H1 (cell line): ENCODE measurements around the gene TMUB1. TPM values are rescaled to one million over a fixed set of nuclear protein-coding genes. Genes with fewer than 3 reads are reported as not detected.

Source experiments
- CTCF ChIA-PET: fragments of 300-600 bp; sonication (Branson Sonifier 250); formaldehyde crosslinking; loops from one replicate; lab custom pipeline; 2021; ENCODE audit not compliant: partially characterized antibody; lab: Charles Lee
- POLR2A ChIA-PET: fragments of 300-600 bp; sonication (Branson Sonifier 250); formaldehyde crosslinking; loops from one replicate; lab custom pipeline; 2021; ENCODE audit warnings: inconsistent platforms; ENCODE audit not compliant: partially characterized antibody; lab: Charles Lee
- DNase-seq, 2 experiments: peaks; one replicate each; pipeline versions ENCODE4 v3.0.0 to v3.0.0-alpha.2; 2010 to 2022; ENCODE audit warnings: low spot score in 2 of 2, low read depth in 1 of 2, mixed read lengths in 1 of 2
- FAIRE-seq: peaks from 2 replicates; lab custom pipeline; 2011; peaks lifted over from hg19 to GRCh38; lab: Jason Lieb, UNC
- H2AFZ ChIP-seq: 2 replicates; pipeline ENCODE4 v1.8.1; 2012; ENCODE audit warnings: low read length, inconsistent platforms
- H2AK5ac ChIP-seq: 2 replicates; pipeline ENCODE4 v1.6.1; 2013; ENCODE audit warnings: low read depth, low read length
- H2BK120ac ChIP-seq: replicated peaks from 2 replicates; pipeline ENCODE3; 2013; ENCODE audit warnings: low read depth, low read length, inconsistent platforms
- H2BK12ac ChIP-seq: 2 replicates; pipeline ENCODE4 v1.6.1; 2013; ENCODE audit warnings: low read depth, low read length
- H2BK15ac ChIP-seq: 2 replicates; pipeline ENCODE4 v1.6.1; 2013; ENCODE audit warnings: low read length
- H2BK20ac ChIP-seq: 2 replicates; pipeline ENCODE4 v1.6.1; 2013; ENCODE audit warnings: low read length
- H2BK5ac ChIP-seq: 2 replicates; pipeline ENCODE4 v1.6.1; 2013; ENCODE audit warnings: low read depth, low read length
- H3K14ac ChIP-seq: 2 replicates; pipeline ENCODE4 v1.6.1; 2013; ENCODE audit warnings: inconsistent platforms; ENCODE audit not compliant: insufficient read length
- H3K18ac ChIP-seq: 2 replicates; pipeline ENCODE4 v1.6.1; 2013; ENCODE audit warnings: low read length; ENCODE audit errors: extremely low read depth
- H3K23ac ChIP-seq: 2 replicates; pipeline ENCODE4 v1.6.1; 2013; ENCODE audit warnings: inconsistent platforms; ENCODE audit not compliant: insufficient read length
- H3K23me2 ChIP-seq: 2 replicates; pipeline ENCODE4 v1.6.1; 2013; ENCODE audit warnings: low read depth, low read length
- H3K27ac ChIP-seq: 2 replicates; pipeline ENCODE4 v1.6.1; 2011; ENCODE audit warnings: low read depth, low read length, inconsistent platforms
- H3K27me3 ChIP-seq, 4 experiments: replicated peaks in 1 of 4; 1 replicate in 1 of 4; 2 replicates in 3 of 4; pipeline versions ENCODE4 v1.6.1 to v1.8.1; 2011 to 2013; ENCODE audit warnings: low read length in 3 of 4, mild to moderate bottlenecking in 3 of 4, inconsistent platforms in 2 of 4, mixed read lengths in 2 of 4, moderate library complexity in 1 of 4; ENCODE audit not compliant: control insufficient read depth in 3 of 4, insufficient read depth in 3 of 4; ENCODE audit errors: extremely low read depth in 1 of 4
- H3K36me3 ChIP-seq, 4 experiments: 2 replicates each; pipeline versions ENCODE4 v1.6.1 to v1.8.1; 2011 to 2013; ENCODE audit warnings: mild to moderate bottlenecking in 4 of 4, low read length in 3 of 4, moderate library complexity in 2 of 4, control low read depth in 1 of 4, inconsistent platforms in 1 of 4; ENCODE audit not compliant: insufficient read depth in 4 of 4, control insufficient read depth in 2 of 4
- H3K4ac ChIP-seq: replicated peaks from 2 replicates; pipeline ENCODE3; 2013; ENCODE audit warnings: low read length, low read depth, mixed read lengths, inconsistent platforms; ENCODE audit not compliant: insufficient read length
- H3K4me1 ChIP-seq, 4 experiments: replicated peaks in 1 of 4; 1 replicate in 1 of 4; 2 replicates in 3 of 4; pipeline versions ENCODE4 v1.6.1 to v1.8.1; 2011 to 2013; ENCODE audit warnings: low read length in 3 of 4, inconsistent platforms in 2 of 4, mixed read lengths in 1 of 4; ENCODE audit not compliant: insufficient read depth in 4 of 4, control insufficient read depth in 3 of 4
- H3K4me2 ChIP-seq, 2 experiments: 2 replicates each; pipeline versions ENCODE4 v1.6.1 to v1.8.1; 2011 to 2013; ENCODE audit warnings: low read depth in 2 of 2, low read length in 2 of 2, control low read depth in 1 of 2, inconsistent platforms in 1 of 2, mild to moderate bottlenecking in 1 of 2; ENCODE audit not compliant: insufficient read depth in 1 of 2
- H3K4me3 ChIP-seq, 4 experiments: fragments of 200-600, 300-600 bp in 1 of 4; sonication (generic), shearing (Covaris generic), sonication (Bioruptor Twin) in 1 of 4; 2 replicates each; pipeline versions ENCODE4 v1.5.1 to v1.8.1; 2011 to 2016; ENCODE audit warnings: low read length in 4 of 4, low read depth in 3 of 4, control low read depth in 2 of 4, inconsistent platforms in 2 of 4, mild to moderate bottlenecking in 2 of 4, mixed read lengths in 1 of 4, moderate library complexity in 1 of 4; ENCODE audit not compliant: insufficient read depth in 2 of 4; ENCODE audit errors: extremely low read depth in 1 of 4
- H3K56ac ChIP-seq: replicated peaks from 2 replicates; pipeline ENCODE3; 2013; ENCODE audit warnings: low read depth, mild to moderate bottlenecking, mixed read lengths, low read length, inconsistent platforms; ENCODE audit not compliant: insufficient read length
- H3K79me1 ChIP-seq: 2 replicates; pipeline ENCODE4 v1.6.1; 2013; ENCODE audit warnings: low read depth, low read length, control low read depth
- H3K79me2 ChIP-seq, 2 experiments: 2 replicates each; pipeline versions ENCODE4 v1.6.1 to v1.8.1; 2012 to 2013; ENCODE audit warnings: low read length in 2 of 2, mild to moderate bottlenecking in 2 of 2, inconsistent platforms in 1 of 2; ENCODE audit not compliant: insufficient read depth in 2 of 2, control insufficient read depth in 1 of 2
- H3K9ac ChIP-seq, 4 experiments: replicated peaks in 1 of 4; 1 replicate in 1 of 4; 2 replicates in 3 of 4; pipeline versions ENCODE4 v1.6.1 to v1.8.1; 2011 to 2013; ENCODE audit warnings: low read depth in 3 of 4, low read length in 3 of 4, control low read depth in 2 of 4, mild to moderate bottlenecking in 2 of 4, moderate library complexity in 2 of 4, inconsistent platforms in 1 of 4; ENCODE audit errors: extremely low read depth in 1 of 4
- H3K9me3 ChIP-seq, 2 experiments: 2 replicates each; pipeline versions ENCODE4 v1.6.1 to v1.8.1; 2012 to 2013; ENCODE audit warnings: mild to moderate bottlenecking in 2 of 2, moderate library complexity in 2 of 2, control low read depth in 1 of 2, inconsistent platforms in 1 of 2, low read depth in 1 of 2, low read length in 1 of 2, mixed read lengths in 1 of 2; ENCODE audit not compliant: insufficient read depth in 2 of 2
- H4K20me1 ChIP-seq, 2 experiments: replicated peaks in 1 of 2; 2 replicates each; pipeline versions ENCODE3 to v1.8.1; 2011 to 2013; ENCODE audit warnings: inconsistent platforms in 2 of 2, low read length in 2 of 2, mild to moderate bottlenecking in 1 of 2; ENCODE audit not compliant: insufficient read depth in 2 of 2, control insufficient read depth in 1 of 2
- H4K5ac ChIP-seq: 2 replicates; pipeline ENCODE4 v1.6.1; 2013; ENCODE audit warnings: low read length, low read depth, mixed read lengths, inconsistent platforms; ENCODE audit not compliant: insufficient read length
- H4K8ac ChIP-seq: 2 replicates; pipeline ENCODE4 v1.8.0; 2013; ENCODE audit warnings: mild to moderate bottlenecking, moderate library complexity, low read length, inconsistent platforms; ENCODE audit not compliant: insufficient read depth; ENCODE audit errors: extremely low read depth
- H4K91ac ChIP-seq: replicated peaks from 2 replicates; pipeline ENCODE3; 2013; ENCODE audit warnings: low read length, mixed read lengths, inconsistent platforms; ENCODE audit not compliant: insufficient read length
- ATF2 ChIP-seq: IDR thresholded peaks from 2 replicates; pipeline ENCODE4 v1.6.1; 2012; ENCODE audit warnings: low read length, inconsistent platforms
- BRCA1 ChIP-seq: IDR thresholded peaks from 2 replicates; pipeline ENCODE4 v1.6.1; 2012; ENCODE audit warnings: low read depth, low read length, improper control_type of control experiment
- CTCF ChIP-seq, 3 experiments: IDR thresholded peaks; 1 replicate in 2 of 3; 2 replicates in 1 of 3; pipeline versions ENCODE4 v1.5.1 to v1.6.1; 2011; ENCODE audit warnings: low read length in 3 of 3, mild to moderate bottlenecking in 3 of 3, inconsistent platforms in 2 of 3, low read depth in 1 of 3, moderate library complexity in 1 of 3; ENCODE audit not compliant: insufficient read depth in 1 of 3; ENCODE audit errors: control extremely low read depth in 1 of 3
- EZH2 ChIP-seq: fragments of 200-600 bp; sonication (generic); IDR thresholded peaks from 2 replicates; pipeline ENCODE4 v1.7.1; 2012; ENCODE audit warnings: low read depth, mild to moderate bottlenecking, moderate library complexity, low read length, inconsistent platforms; ENCODE audit not compliant: severe bottlenecking
- RBBP5 ChIP-seq: IDR thresholded peaks from 2 replicates; pipeline ENCODE4 v1.7.1; 2012; ENCODE audit warnings: low read depth, mild to moderate bottlenecking, inconsistent platforms, low read length, moderate library complexity, borderline replicate concordance
- TBP ChIP-seq: IDR thresholded peaks from 2 replicates; pipeline ENCODE4 v1.6.1; 2011; ENCODE audit warnings: low read depth, low read length, improper control_type of control experiment
- WGBS, 2 experiments: shearing (Covaris generic) in 1 of 2; methylation state at CpG; one replicate each; pipeline versions ENCODE4 v1.1.6 to v1.1.7; 2013 to 2015; ENCODE audit warnings: low lambda C conversion rate in 2 of 2, mixed read lengths in 2 of 2, inconsistent platforms in 1 of 2, low coverage in 1 of 2, missing lambda C conversion rate in 1 of 2; ENCODE audit not compliant: insufficient replicate concordance in 2 of 2, insufficient coverage in 1 of 2, insufficient read length in 1 of 2; ENCODE audit errors: extremely low coverage in 1 of 2, missing lambda C conversion rate in 1 of 2; 5-methylcytosine and 5-hydroxymethylcytosine counted together
- polyA plus RNA-seq, 7 experiments: library from polyadenylated mRNA; depleted of rRNA in 3 of 7; stranded (reverse) in 5 of 7; unstranded in 2 of 7; fragments of >200 nt in 5 of 7; fragments of 200-250 nt in 2 of 7; gene quantifications; 1 replicate in 5 of 7; 2 replicates in 1 of 7; 4 replicates in 1 of 7; pipeline versions ENCODE4 v1.2.1 to v1.2.3, GENCODE V29; 2011 to 2013; ENCODE audit warnings: missing spikeins in 2 of 7, mixed read lengths in 2 of 7
- total RNA-seq: library from RNA; stranded (reverse); fragmentation: NEBNext Ultra II Directional; extraction: Animal tissue kit (Norgen Biotek cat#: 25700); gene quantifications from 2 replicates; pipeline ENCODE4 v1.2.1, GENCODE V29; 2021

Gene TMUB1
- total and polyA plus RNA-seq, 2 of the 8 experiments (the other 6 are each of a cell fraction or from before 2014, with no cell fraction given): 41.4 to 56.2 TPM

GRCh38 chr7:151087245-151088018 lies 4.1 kb upstream of the TMUB1 start:
- Histone ChIP-seq H2AFZ (no peak overlapping the region), H3K56ac (no peak overlapping the region), H2BK12ac (no peak overlapping the region), H4K8ac (peak overlapping the region; percentile 47; the same call in 1 of the 2 replicates), H3K36me3 (no peaks in the 10 kb centered on the region), H3K4ac (no peak overlapping the region), H2BK15ac (peak overlapping the region; percentile 53; the same call in 1 of the 2 replicates), H4K91ac (peak overlapping the region; percentile 71), H3K27me3 (peaks cover 0 to 28% (median 14%) of the 10 kb centered on the region in 4 experiments; a peak in 6 of 7 replicates), H2BK20ac (no peak overlapping the region), H3K27ac (no peak overlapping the region), H3K9ac (peak overlapping the region; percentile 46 to 69 (median 64); a peak in 5 of 7 replicates), H4K5ac (no peak overlapping the region), H3K79me1 (peaks cover 6% of the 10 kb centered on the region; the same call in 1 of the 2 replicates), H3K14ac (no peak overlapping the region), H3K23me2 (peaks cover 25% of the 10 kb centered on the region), H2BK5ac (no peak overlapping the region), H3K18ac (no peak overlapping the region; the same call in none of the 2 replicates), H2AK5ac (no peak overlapping the region), H3K23ac (no peak overlapping the region), H3K4me2 (peak overlapping the region; percentile 73 to 83), H3K4me3 (peak overlapping the region; percentile 58 to 75 (median 66)), H3K4me1 (peaks cover 6 to 43% (median 26%) of the 10 kb centered on the region in 4 experiments), H3K9me3 (no peaks in the 10 kb centered on the region), H2BK120ac (no peak overlapping the region), H4K20me1 (peaks cover 31 to 41% of the 10 kb centered on the region in 2 experiments), H3K79me2 (peaks cover 5 to 46% of the 10 kb centered on the region in 2 experiments; a peak in 3 of 4 replicates)
- FAIRE-seq (no peak), DNase-seq (no peak)
- ChIA-PET POLR2A (interaction anchor here (0.6 to 4.9 kb wide), 5 partner anchors 10 to 59 kb away, joined by 3 to 33 read pairs (median 3); partner anchors contain the start of genes ABCB8 and CDK5), CTCF (interaction anchor here (0.9 to 15.1 kb wide), 9 partner anchors 10 to 157 kb away, joined by 3 to 448 read pairs (median 5); partner anchors contain the start of genes ABCB8 and ABCF2)
- WGBS, 2 experiments: 3% methylated on average over 46 of the region's 70 CpGs; no CpG with 5 or more reads in 1 of the 2 experiments
- TF ChIP-seq RBBP5: peak; percentile 8; the same call in 1 of the 2 replicates
- TF ChIP-seq EZH2: peak; percentile 43
- peak in 2 of 3 experiments; percentile 1 to 27; a peak in 3 of 4 replicates for TF ChIP-seq CTCF (IDR thresholded peaks at IDR 0.05; ENCODE audit: control extremely low read depth in 1 of 3, insufficient read depth in 1 of 3, low read depth in 1 of 3, low read length in 3 of 3)
- no peak for TF ChIP-seq TBP
- TF ChIP-seq ATF2: no peak
- TF ChIP-seq BRCA1: no peak
